ENCODE results near the gene TMEM178B.
"Not testable (repeated sequence)": the region's sequence is repeated elsewhere in the genome, so short reads cannot be mapped to it uniquely, and the experiment has no call there.

Gene TMEM178B

DNA sequence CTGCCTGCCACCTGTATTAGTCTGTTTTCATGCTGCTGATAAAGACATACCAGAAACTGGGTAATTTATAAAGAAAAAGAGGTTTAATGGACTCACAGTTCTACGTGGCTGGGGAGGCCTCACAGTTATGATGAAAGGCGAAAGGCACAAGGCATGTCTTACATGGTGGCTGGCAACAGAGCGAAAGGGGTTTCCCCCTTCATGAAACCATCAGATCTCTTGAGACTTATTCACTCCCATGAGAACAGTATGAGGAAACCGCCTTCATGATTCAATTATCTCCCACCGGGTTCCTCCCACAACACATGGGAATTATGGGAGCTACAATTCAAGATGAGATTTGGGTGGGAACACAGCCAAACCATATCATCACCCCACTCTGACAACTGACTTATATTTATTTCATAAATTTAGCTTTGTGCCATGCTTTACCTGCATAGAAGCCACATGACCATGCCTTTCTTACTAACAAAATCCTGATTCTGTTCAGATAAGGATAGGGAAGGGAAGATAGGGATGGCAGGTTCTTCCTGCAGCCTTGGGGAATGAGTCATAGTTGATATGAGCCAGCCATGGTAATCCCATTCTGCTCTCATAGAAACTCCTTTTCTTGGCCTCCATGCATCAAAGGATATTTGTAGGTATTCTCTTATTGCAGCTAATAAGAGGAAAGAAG, 286.0 kb downstream of the TMEM178B start:
- no peak for DNase-seq

DNA sequence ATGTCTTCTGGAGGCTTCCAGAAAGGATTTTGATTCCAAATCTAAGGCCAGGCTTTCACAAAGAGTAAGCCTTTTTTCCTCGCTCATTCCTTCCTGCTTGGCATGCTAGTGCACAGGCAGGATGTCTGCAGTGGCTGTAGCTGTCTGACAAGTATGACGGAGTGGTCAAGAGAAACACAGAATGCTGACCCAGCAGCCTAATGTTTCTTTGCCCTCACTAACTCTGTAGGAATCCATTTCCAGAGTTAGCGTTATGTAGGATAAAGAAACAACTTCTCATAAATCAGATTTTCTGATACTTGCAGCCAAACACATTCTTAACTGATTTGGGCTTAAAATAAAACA, 286.5 kb downstream of the TMEM178B start:
- no peak for DNase-seq

DNA sequence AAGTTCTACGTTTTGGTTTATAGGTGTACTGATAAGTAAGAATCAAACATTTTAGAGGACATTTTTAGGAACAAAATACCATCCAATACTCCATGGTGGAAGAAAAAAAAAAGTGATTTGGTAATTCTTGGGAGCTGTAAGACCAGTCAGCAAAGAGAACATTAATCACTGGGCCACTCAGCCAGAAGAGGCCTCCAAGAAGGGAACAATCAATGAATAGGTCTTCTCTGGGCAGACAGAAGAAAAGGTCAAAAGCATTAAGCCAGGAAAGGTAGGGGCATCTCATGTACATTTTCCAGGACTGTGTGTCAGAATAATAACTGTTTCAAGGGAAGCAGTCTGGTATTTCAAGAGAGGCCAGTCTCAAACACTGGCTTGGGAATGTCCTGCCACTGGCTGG, 286.9 kb downstream of the TMEM178B start:
- DNase-seq: no peak

DNA sequence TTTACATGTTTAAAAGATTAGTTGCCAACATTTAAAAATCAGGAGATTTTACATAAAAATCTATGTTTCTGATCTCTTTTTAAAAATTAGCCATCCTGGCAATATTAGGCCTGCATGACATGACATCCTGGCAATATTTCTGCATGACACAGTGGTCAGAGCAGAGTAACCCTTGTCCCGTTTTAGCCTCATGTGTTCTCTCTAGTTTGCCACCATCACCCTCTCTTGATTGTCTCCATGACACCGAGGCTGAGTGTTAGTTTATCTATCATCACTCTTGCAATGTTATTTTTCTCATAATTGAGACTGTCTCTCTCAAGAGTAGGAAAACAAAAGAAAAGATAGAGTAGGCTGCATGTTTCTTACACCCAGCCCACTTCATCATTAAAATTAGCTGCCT, 287.6 kb downstream of the TMEM178B start:
- no peak for DNase-seq

DNA sequence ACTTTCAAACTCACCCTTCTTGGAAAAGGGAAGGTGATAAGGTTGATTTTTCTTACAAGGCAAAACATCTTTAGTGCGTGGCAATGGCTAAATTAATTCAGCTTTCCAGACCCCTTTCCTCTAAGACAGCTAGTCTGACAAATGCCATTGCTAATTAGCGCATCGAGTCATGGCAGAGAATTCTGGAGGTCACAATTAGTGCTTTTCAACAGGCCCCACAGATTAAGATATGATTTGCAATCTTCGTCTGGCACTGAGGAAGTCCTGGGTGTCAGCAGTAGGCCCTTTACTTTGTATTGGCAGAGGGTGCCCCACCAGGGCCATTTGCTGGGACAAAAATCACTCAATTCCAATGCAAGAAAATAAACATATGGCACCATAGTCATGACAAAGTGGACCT, 288.1 kb downstream of the TMEM178B start:
- no peak for DNase-seq

DNA sequence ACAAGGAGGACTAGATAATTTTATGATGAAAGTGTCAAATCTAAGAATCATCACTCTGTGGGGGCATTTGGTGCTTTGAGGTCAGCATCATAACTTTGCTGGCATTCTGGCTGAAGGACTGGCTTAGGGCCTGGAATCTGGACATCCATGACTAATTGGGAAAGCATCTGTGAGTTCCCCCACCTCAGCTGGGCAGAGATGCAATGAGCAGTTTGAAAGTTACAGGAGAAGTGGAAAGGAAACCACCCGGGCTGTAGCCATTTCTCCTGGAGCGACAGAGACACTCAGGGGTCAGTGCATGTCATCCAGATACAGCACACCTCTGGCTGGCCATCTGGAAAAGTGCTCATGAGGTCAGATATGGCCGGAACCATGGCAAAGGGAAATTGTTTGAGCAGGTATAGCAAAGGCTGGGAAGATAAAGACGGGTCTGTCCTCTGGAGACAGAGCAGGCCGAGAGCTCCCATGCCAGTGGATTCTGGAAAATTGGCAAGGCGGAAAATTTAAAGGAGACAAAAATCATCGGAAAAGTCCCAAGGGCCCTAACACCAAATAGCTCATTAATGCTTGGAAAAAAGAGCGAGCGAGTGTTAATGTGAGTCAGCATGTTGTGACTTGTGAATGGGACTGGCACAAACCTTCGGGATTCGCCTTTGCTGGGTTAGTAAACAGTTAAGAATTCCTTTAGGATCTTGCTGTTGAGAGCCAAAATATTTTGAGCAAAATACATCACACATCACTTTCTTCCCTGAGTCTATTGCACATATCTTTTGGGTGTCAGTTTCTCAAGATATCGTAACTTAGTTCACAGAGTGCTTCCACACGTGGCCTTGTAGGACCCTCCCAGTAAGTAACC, 288.9 kb downstream of the TMEM178B start:
- DNase-seq: no peak

DNA sequence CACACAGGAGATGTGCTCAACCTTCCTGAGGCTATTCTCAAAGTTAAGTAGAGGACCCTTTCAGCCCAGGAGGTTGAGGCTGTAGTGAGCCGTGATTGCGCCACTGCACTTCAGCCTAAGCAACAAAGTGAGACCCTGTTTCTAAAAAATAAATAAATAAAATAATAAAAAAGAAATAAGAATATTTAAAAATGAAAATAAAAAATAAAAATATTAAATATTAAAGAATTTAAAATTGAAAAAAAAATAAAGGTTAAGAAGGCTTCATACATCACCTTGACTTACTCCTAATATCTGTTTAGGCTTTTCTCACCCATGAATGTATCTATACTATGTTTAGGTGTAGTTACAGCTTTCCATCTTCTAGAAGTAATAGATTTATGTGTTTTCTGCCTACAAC, 289.9 kb downstream of the TMEM178B start:
- no peak for DNase-seq

DNA sequence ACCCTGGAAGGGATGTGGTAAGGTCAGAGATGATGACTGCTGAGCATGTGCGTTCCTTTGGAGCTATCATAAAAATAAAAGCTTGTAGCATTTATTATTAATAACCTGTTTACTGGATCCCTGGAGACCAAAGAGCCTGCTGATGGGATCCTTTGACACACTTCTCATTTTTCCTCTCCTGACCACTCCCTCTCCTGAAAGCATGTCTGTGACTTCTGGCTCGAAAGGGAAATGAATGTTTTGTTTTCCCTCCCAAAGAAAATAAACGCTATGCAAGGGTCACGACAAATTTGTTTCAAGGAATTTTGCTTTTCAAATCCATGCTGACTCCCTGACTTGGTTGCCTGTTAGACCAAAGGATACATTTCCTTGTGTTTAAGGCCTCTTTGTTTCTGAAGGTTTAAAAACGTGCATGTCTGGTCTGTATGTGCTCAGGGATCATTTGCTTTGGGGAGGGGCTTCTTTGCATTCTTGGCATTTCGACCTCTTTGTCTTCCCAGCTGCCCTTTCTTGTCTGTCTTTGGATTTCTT, 292.3 kb downstream of the TMEM178B start:
- DNase-seq: no peak

DNA sequence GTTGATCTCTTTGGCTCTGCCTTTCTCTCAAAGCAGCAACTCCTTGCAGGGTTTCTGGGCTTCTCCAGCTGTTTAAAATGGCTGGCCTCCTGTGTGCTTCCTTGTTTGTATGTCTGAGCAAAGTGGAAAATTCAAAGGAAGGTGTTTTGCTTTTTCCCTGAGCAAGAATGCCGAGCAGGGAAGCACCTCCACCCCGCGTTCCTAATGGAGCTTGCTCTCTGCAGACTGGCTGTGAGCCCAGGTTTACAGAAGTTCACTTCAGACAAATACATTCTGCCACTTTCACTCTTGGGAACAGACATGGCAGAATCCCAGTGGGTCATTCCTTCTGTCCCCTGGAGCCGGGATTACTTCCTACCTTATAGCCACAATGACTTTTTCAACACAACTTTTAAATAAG, 295.6 kb downstream of the TMEM178B start:
- no peak for DNase-seq

DNA sequence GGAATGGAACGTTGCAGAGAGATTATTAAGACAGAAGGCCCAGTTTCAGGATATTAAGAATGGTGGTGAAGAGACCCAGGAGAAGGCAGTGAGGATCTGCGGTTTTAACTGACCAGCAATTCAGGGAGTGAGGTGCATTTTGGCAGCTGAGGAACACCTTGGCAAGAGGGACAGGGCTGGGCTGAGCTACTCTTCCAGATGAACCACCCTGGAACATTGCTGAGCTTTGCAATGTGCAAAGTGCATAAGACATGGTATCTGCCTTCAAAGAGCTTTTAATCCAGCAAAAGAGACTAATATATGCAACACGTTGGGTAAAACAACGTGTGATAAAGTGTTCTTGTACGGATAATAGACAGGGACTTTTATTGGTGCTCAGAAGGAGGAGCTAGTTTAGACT, 296.3 kb downstream of the TMEM178B start:
- no peak for DNase-seq

DNA sequence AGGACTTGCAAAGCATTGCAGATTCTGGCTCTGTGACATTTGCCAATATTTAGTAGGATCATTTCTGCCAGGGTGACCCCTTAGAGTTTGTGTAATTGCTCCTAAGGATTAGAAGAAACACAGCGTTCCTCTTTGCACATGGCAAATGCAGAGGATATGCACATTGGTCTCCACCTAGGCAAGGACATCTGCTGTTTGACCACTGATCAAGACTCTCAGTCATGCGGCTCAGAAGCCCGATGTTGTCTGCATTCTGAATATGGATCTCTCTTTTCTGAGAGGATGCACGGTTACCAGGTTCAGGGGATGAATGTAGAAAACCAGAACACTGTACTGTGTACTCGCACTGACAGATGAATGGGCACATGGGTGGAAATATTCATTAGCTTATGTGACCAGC, 296.8 kb downstream of the TMEM178B start:
- no peak for DNase-seq

DNA sequence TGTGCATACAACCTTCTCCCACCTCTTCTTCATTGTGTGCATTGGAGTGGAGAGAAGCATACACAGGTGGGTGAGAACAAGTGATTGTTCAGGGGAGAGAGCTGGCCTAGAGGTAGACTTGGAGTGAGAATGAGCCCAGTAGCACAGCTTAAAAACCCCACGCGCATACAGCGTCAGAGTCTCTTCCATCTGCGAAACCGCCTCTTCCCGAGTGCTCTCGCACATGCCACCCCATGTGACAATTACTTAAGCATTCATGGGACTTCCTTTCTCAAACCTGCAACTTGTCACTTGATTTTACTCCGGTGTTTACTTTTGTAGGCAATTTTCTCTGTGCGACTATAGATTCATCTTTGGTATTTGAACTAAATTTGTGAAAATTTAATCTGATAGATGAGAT, 300.6 kb downstream of the TMEM178B start:
- no peak for DNase-seq

DNA sequence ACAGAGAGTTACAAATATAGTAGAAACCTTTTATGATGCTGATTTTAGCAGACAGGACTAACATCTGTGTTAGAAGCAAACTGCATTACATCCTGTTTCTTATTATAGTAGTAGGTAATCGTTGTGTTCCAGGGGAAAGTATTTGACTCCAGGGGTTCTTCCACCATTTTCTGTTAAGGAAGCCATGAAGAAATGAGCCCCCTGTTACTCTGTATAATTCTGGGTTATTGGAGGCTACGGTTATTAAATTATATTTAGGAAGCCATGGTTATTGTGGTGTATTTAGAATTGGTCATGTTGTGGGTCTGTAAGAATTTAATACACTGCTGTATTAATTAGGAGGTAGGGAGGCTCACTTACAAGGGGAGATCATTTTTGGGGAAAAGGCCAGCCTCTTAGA, 301.6 kb downstream of the TMEM178B start:
- no peak for DNase-seq

DNA sequence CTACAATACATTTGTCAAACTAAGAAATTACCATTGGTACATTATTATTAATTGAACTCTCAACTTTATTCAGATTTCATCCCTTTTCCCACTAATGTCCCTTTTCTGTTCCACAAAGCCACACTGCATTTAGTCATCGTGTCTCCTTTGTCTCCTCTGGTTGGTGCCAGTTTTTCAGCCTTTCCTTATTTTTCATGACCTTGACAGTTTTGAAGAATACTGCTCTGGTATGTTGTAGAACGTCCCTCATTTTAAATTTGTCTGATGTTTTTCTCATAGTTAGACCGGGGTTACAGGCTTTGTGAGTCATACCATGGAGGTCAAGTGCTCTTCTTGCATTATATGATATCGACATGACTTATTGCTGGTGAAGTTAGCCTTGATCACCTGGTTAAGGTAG, 304.0 kb downstream of the TMEM178B start:
- no peak for DNase-seq

DNA sequence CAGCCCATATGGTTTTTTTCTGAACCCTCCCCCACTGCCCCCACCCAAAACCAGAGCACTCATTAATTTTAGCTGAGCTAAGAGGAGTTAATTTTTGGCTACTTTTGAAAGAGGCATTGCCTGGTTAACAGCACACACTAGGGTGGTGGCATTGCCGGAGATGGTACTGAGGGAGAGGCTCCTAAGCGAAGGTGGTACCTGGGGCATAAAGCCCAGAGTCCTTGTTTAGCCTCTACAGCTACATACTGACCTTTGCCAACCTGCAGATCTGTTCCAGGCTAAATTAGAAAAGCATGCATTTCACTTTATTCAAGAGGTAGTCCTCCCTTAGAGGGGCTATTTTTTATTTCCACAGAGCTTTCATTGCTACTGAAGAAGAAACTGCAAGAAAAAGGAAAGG, 304.5 kb downstream of the TMEM178B start:
- no peak for DNase-seq

DNA sequence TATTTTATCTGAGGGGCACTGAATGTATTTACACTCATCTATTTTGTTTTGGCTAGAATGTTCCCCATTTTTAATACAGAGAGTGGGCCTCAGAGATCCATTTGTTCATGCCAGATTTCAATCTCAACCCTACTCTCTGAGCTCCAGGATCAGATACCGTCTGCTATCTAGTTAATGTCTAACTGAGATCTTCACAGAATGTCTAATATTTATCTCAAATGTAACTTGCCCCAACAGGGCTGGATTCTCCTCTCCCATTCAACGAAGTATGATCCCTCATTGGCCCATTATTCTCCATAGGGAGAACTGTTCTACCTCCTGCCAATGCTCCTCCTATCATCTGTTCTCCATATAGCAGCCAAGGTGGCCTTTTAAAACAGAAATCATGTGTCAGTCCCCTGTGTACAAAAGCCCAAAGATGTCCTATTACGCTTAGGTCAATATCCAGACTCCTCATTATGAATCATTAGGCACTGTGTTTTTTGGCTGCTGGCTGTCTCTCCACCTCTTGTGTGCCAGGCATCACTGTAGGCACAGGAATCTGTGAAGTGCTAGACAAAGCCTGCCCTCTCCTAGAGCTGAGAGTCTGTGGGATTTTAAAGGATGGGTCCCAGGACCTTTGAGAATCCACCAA, 308.0 kb downstream of the TMEM178B start:
- no peak for DNase-seq

DNA sequence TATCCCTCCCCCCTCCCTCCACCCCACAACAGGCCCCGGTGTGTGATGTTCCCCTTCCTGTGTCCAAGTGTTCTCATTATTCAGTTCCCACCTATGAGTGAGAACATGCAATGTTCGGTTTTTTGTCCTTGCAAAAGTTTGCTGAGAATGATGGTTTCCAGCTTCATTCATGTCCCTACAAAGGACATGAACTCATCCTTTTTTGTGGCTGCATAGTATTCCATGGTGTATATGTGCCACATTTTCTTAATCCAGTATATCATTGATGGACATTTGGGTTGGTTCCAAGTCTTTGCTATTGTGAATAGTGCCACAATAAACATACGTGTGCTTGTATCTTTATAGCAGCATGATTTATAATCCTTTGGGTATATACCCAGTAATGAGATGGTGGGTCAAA, 309.5 kb downstream of the TMEM178B start:
- not testable (repeated sequence) for DNase-seq

DNA sequence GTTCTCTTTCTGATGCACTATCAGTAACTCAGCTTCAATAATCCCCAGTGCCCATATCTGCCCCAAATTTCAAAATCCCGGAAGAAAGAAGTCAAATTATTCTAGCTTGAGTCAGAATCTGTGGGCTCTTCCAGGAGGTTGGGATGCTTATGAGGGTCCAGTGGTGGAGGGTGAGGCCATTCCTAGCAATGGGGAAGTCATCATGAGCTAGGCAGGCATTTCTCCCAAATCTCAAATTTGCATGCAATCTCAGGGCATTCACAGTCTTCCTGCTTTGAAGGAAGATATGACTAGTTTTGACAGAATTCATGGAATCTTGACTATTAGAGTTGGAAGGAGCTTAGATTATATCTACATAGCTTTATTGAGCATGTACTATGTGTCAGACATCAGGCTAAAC, 313.0 kb downstream of the TMEM178B start:
- DNase-seq: no peak

DNA sequence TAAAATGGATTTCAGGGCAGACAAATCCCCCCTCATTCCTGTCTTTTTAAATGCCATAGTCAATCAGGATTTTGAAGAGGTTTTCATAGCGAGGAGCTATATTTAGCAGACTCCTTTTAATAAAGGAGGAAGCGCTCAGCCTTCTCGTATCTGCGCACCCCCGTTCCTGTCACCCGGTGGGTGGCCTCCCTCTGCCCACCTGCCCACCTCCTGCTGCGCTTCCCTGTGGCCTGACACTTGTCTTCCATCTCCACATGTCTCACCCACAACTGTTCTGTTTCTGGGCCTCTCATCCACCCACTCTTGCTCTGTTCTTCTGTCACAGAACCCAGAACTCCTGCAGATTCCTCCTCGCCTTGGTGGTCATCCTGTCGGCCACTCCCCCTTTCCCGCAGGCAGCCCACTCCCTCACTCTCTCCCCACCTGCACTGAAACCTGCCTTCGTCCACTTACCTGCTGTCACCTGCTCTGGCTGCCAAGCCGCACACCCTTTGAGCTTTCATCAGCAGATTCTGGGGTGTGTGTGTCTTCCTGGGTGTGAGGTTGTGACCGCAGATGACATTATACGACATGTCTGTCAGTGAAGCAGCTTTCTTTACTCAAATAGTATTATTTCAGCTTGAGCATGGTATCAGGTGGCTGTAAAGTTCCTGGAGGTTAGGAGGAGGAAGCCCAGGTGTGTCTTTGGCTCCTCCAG, 313.8 kb downstream of the TMEM178B start:
- DNase-seq: no peak

DNA sequence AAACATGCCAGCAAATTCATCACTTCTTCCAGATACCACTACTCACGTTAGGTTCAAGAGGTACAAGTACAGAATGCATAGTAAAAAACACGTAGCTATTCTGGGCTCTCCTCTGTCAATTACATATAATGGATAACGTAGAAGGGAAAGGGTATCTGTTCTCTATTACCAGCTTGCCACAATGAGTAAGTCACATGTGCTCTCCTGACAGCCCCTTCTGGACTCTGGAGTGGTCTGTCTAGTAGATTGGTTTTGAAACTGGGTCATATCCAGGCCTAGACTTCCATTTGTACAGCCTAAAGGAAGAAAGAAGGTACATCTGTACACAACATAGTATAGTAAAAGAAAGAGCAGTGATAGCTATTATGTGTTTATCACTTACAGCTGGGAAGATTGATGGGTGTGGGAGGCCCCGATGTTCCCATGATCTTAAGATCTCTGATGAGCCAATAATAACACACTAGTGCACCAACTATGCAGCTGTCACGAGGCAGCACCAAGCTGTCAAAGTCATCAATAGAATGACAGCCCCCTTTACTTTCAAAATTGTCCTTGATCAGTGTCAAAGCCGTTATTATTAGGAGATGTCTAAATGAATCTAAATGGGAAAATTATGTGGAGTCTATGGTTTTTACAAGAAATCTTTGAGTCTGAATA, 315.4 kb downstream of the TMEM178B start:
- DNase-seq: no peak

DNA sequence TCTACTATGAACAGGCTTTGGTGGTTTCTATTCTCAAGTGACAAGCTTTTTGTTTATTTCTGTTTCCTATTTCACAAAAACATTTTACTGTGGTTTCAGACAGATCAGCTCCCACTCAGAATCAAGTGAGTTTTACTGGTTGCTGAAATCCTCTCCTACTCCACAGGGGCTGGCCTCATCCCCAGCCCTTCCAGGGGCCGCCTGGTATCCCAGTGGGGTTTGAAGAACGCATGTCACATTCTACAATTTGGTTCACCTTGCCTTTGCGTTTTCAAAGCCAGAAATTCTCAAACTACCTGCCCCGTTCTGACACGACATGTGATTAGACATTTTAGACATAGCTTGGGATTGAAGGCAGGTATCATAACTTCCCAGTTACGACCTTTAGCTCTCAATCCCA, 316.5 kb downstream of the TMEM178B start:
- no peak for DNase-seq

DNA sequence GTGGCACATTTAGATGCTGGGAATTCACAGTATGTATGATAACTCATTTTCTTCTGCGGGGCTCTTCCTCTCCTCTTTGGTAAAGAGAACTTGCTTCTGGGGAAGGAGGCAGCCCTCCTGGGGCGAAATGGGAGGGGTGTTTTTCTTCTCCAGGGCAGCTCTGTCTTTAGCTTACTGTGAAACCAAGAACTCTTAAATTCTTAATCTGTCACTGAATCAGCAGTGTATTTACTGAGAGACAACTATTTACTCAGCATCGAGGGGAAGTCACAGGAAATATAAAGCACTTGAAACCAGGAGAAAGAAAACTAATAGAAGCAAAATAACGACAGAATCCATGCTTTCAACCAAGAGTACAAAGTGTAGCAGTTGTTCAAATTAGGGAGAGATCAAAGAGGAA, 319.2 kb downstream of the TMEM178B start:
- DNase-seq: no peak
